H9 (cell line): ENCODE data around the gene DLX5. TPM values are rescaled to one million over a fixed set of nuclear protein-coding genes. Genes with fewer than 3 reads are reported as not detected.
A peak's percentile ranks its signal among the peaks of the same experiment; 100 is the strongest.

Source experiments
- DNase-seq: peaks from one replicate; pipeline ENCODE4 v3.0.0-alpha.2; 2017
- H2AFZ ChIP-seq: one replicate; pipeline ENCODE4 v1.6.1; 2013; ENCODE audit warnings: mild to moderate bottlenecking, low read length, control low read depth, moderate library complexity
- H2AK5ac ChIP-seq: 2 replicates; pipeline ENCODE4 v1.6.1; 2013; ENCODE audit warnings: low read length, control low read depth, mixed read lengths; ENCODE audit not compliant: insufficient read length
- H2BK120ac ChIP-seq: one replicate; pipeline ENCODE4 v1.6.1; 2013; ENCODE audit warnings: low read depth, mild to moderate bottlenecking, low read length, control low read depth, inconsistent platforms; ENCODE audit not compliant: poor library complexity, severe bottlenecking
- H2BK12ac ChIP-seq: 2 replicates; pipeline ENCODE4 v1.6.1; 2013; ENCODE audit warnings: low read length, control low read depth, mixed read lengths, low read depth; ENCODE audit not compliant: insufficient read length
- H2BK15ac ChIP-seq: 2 replicates; pipeline ENCODE4 v1.6.1; 2013; ENCODE audit warnings: low read depth, low read length, control low read depth
- H2BK20ac ChIP-seq: one replicate; pipeline ENCODE4 v1.6.1; 2013; ENCODE audit warnings: low read depth, mild to moderate bottlenecking, low read length, control low read depth, inconsistent platforms; ENCODE audit not compliant: poor library complexity, severe bottlenecking
- H2BK5ac ChIP-seq: 2 replicates; pipeline ENCODE4 v1.6.1; 2013; ENCODE audit warnings: low read length, control low read depth, mixed read lengths; ENCODE audit not compliant: insufficient read length
- H3K14ac ChIP-seq: 2 replicates; pipeline ENCODE4 v1.6.1; 2013; ENCODE audit warnings: low read length, control low read depth; ENCODE audit not compliant: insufficient read depth
- H3K18ac ChIP-seq: 2 replicates; pipeline ENCODE4 v1.6.1; 2013; ENCODE audit warnings: low read depth, mild to moderate bottlenecking, mixed read lengths, low read length, control low read depth; ENCODE audit not compliant: insufficient read length
- H3K23ac ChIP-seq: 2 replicates; pipeline ENCODE4 v1.6.1; 2013; ENCODE audit warnings: low read length, control low read depth, mixed read lengths, low read depth; ENCODE audit not compliant: insufficient read length
- H3K23me2 ChIP-seq: 2 replicates; pipeline ENCODE4 v1.6.1; 2013; ENCODE audit warnings: low read depth, mild to moderate bottlenecking, mixed read lengths, low read length, control low read depth; ENCODE audit not compliant: insufficient read length, poor library complexity, severe bottlenecking
- H3K27ac ChIP-seq: 2 replicates; pipeline ENCODE4 v1.5.1; 2013; ENCODE audit warnings: low read length, control low read depth, mixed read lengths, low read depth; ENCODE audit not compliant: insufficient read length
- H3K27me3 ChIP-seq: 2 replicates; pipeline ENCODE4 v1.6.1; 2013; ENCODE audit warnings: low read length, control low read depth, inconsistent platforms; ENCODE audit not compliant: insufficient read depth
- H3K4ac ChIP-seq: 2 replicates; pipeline ENCODE4 v1.6.1; 2013; ENCODE audit warnings: low read depth, mild to moderate bottlenecking, control low read depth, inconsistent platforms, low read length, moderate library complexity
- H3K4me1 ChIP-seq: 2 replicates; pipeline ENCODE4 v1.6.1; 2013; ENCODE audit warnings: low read length, control low read depth, inconsistent platforms; ENCODE audit not compliant: insufficient read depth
- H3K4me2 ChIP-seq: 2 replicates; pipeline ENCODE4 v1.6.1; 2013; ENCODE audit warnings: low read length, control low read depth, mixed read lengths; ENCODE audit not compliant: insufficient read length, insufficient read depth
- H3K56ac ChIP-seq: 2 replicates; pipeline ENCODE4 v1.6.1; 2013; ENCODE audit warnings: low read depth, mild to moderate bottlenecking, mixed read lengths, low read length, control low read depth; ENCODE audit not compliant: insufficient read length
- H3K79me1 ChIP-seq: 2 replicates; pipeline ENCODE4 v1.6.1; 2013; ENCODE audit warnings: low read depth, mild to moderate bottlenecking, moderate library complexity, low read length, control low read depth, inconsistent platforms; ENCODE audit not compliant: insufficient read depth, poor library complexity, severe bottlenecking
- H3K79me2 ChIP-seq: 2 replicates; pipeline ENCODE4 v1.6.1; 2013; ENCODE audit warnings: low read length, control low read depth, inconsistent platforms; ENCODE audit not compliant: insufficient read depth
- H3K9ac ChIP-seq: 2 replicates; pipeline ENCODE4 v1.6.1; 2013; ENCODE audit warnings: low read length, control low read depth, mixed read lengths; ENCODE audit not compliant: insufficient read length; ENCODE audit errors: extremely low read depth
- H3K9me3 ChIP-seq: one replicate; pipeline ENCODE4 v1.6.1; 2013; ENCODE audit warnings: low read depth, low read length, inconsistent platforms; ENCODE audit not compliant: control insufficient read depth
- H3T11ph ChIP-seq: one replicate; pipeline ENCODE4 v1.6.1; 2013; ENCODE audit warnings: mild to moderate bottlenecking, low read length, control low read depth, inconsistent platforms
- H4K20me1 ChIP-seq: one replicate; pipeline ENCODE4 v1.6.1; 2013; ENCODE audit not compliant: control insufficient read depth, insufficient read length, insufficient read depth
- H4K5ac ChIP-seq: 2 replicates; pipeline ENCODE4 v1.6.1; 2013; ENCODE audit warnings: low read depth, mild to moderate bottlenecking, mixed read lengths, low read length, control low read depth; ENCODE audit not compliant: insufficient read length
- H4K8ac ChIP-seq: replicated peaks from 2 replicates; pipeline ENCODE4 v1.6.1; 2013; ENCODE audit warnings: low read length, control low read depth, mixed read lengths, low read depth; ENCODE audit not compliant: insufficient read length
- H4K91ac ChIP-seq: 2 replicates; pipeline ENCODE4 v1.6.1; 2013; ENCODE audit warnings: low read depth, mild to moderate bottlenecking, moderate library complexity, mixed read lengths, low read length, control low read depth; ENCODE audit not compliant: insufficient read length
- H3K27ac Mint-ChIP-seq, 3 experiments: 2 replicates in 2 of 3; 3 replicates in 1 of 3; pipeline ENCODE4 v1.8.0; 2020 to 2021; ENCODE audit warnings: mixed read lengths in 3 of 3, mild to moderate bottlenecking in 1 of 3, moderate library complexity in 1 of 3
- H3K27me3 Mint-ChIP-seq: 2 replicates; pipeline ENCODE4 v1.8.0; 2021; ENCODE audit warnings: low read depth, mild to moderate bottlenecking, moderate library complexity, mixed read lengths
- H3K36me3 Mint-ChIP-seq, 3 experiments: 2 replicates in 2 of 3; 3 replicates in 1 of 3; pipeline ENCODE4 v1.8.0; 2020 to 2021; ENCODE audit warnings: low read depth in 3 of 3, mixed read lengths in 3 of 3; ENCODE audit not compliant: insufficient read depth in 1 of 3
- H3K4me1 Mint-ChIP-seq, 2 experiments: 2 replicates each; pipeline ENCODE4 v1.8.0; 2020; ENCODE audit warnings: mixed read lengths in 2 of 2
- H3K4me3 Mint-ChIP-seq, 2 experiments: 2 replicates in 1 of 2; 3 replicates in 1 of 2; pipeline ENCODE4 v1.8.0; 2020 to 2021; ENCODE audit warnings: mild to moderate bottlenecking in 2 of 2, mixed read lengths in 2 of 2, moderate library complexity in 1 of 2
- H3K9me3 Mint-ChIP-seq, 2 experiments: 2 replicates in 1 of 2; 3 replicates in 1 of 2; pipeline ENCODE4 v1.8.0; 2020; ENCODE audit warnings: mild to moderate bottlenecking in 2 of 2, mixed read lengths in 2 of 2, moderate library complexity in 1 of 2
- CTCF ChIP-seq: fragments of 200-600 bp; sonication (generic); conservative IDR thresholded peaks from 3 replicates; pipeline ENCODE4 v1.8.0; 2021; ENCODE audit warnings: antibody characterized with exemption, mild to moderate bottlenecking
- WGBS: extraction: QIAGEN DNeasy Blood & Tissue Kit; methylation state at CpG from one replicate; pipeline ENCODE4 v1.1.7; 2013; ENCODE audit warnings: missing lambda C conversion rate, low lambda C conversion rate, mixed read lengths; ENCODE audit not compliant: insufficient read length; ENCODE audit errors: extremely low coverage; 5-methylcytosine and 5-hydroxymethylcytosine counted together
- total RNA-seq: library from RNA; stranded (reverse); gene quantifications from 2 replicates; pipeline ENCODE4 v1.2.1, GENCODE V29; 2021

Gene DLX5
- total RNA-seq, 1 experiment from 2014 or later: 0.22 TPM

GRCh38 chr7:96998744-96999143 is 25.9 kb downstream of the DLX5 start:
- TF ChIP-seq CTCF: no peak

More at GRCh38 chr7:96998744-96999143, 25.9 kb downstream of the DLX5 start:
- H3K4me3 Mint-ChIP-seq: no peak overlapping the region; a peak in 1 of 5 replicates
- H3K4ac ChIP-seq: no peak overlapping the region
- H2BK12ac ChIP-seq: no peak overlapping the region
- H2BK5ac ChIP-seq: no peak overlapping the region
- H3K4me1 ChIP-seq: no peaks in the 10 kb centered on the region
- H3K79me2 ChIP-seq: no peaks in the 10 kb centered on the region
- no peak overlapping the region for H3K4me2 ChIP-seq
- H3K56ac ChIP-seq: no peak overlapping the region
- H3K9me3 Mint-ChIP-seq: peaks cover 0 to 19% of the 10 kb centered on the region in 2 experiments; a peak in 3 of 5 replicates
- H4K5ac ChIP-seq: no peak overlapping the region
- no peaks in the 10 kb centered on the region for H3K23me2 ChIP-seq
- no peaks in the 10 kb centered on the region for H3K9me3 ChIP-seq
- no peak overlapping the region for H3K23ac ChIP-seq
- no peak overlapping the region for H3K9ac ChIP-seq
- no peak overlapping the region for H3T11ph ChIP-seq
- H3K27ac ChIP-seq: no peak overlapping the region
- DNase-seq: peak; percentile 65
- H3K27ac Mint-ChIP-seq: no peak overlapping the region
- H4K8ac ChIP-seq: no peak overlapping the region
- no peaks in the 10 kb centered on the region for H3K79me1 ChIP-seq
- H3K27me3 ChIP-seq: peaks cover 94% of the 10 kb centered on the region
- no peaks in the 10 kb centered on the region for H3K36me3 Mint-ChIP-seq
- no peak overlapping the region for H2AFZ ChIP-seq
- no peak overlapping the region for H2BK120ac ChIP-seq
- no peak overlapping the region for H4K91ac ChIP-seq
- no peak overlapping the region for H3K18ac ChIP-seq
- no peaks in the 10 kb centered on the region for H4K20me1 ChIP-seq
- no CpG with 5 or more reads among the region's 14 CpGs for WGBS
- peaks cover 100% of the 10 kb centered on the region for H3K27me3 Mint-ChIP-seq
- H3K14ac ChIP-seq: no peak overlapping the region
- peaks cover 50 to 79% of the 10 kb centered on the region in 2 experiments for H3K4me1 Mint-ChIP-seq
- H2BK20ac ChIP-seq: no peak overlapping the region
- H2AK5ac ChIP-seq: no peak overlapping the region
- H2BK15ac ChIP-seq: no peak overlapping the region
